ENCODE data around the gene FAF1.
"Not testable (repeated sequence)": the region's sequence is repeated elsewhere in the genome, so short reads cannot be mapped to it uniquely, and the experiment has no call there.

The FAF1 gene

DNA sequence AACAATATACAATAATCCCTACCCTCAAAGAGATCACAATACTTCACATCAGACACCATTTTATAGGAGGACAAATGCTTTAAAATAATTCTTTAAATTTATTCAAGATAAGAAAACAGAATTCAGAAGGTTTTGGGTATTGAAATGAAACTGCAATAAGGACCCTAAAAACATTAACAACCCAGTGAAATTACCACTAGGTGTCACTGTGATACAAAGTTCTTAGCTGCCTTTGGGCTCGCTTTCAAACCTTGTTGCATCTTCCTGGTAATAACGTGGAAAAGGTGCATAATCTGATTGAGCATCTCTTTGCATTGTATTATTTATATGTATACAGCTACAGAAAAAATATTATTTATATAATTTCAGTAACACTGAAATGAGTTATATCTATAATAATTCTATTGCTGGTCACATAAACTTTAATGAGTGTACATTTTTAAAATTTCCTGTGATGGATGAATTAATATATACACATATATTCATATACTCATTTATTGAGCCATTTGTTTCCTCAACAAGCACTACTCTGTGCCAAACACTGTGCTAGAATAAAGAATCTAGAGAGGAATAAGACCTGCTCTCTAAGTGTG, 185.2 kb downstream of the FAF1 start:
- DNase-seq (ENCODE audit: low spot score): peak; percentile 34

DNA sequence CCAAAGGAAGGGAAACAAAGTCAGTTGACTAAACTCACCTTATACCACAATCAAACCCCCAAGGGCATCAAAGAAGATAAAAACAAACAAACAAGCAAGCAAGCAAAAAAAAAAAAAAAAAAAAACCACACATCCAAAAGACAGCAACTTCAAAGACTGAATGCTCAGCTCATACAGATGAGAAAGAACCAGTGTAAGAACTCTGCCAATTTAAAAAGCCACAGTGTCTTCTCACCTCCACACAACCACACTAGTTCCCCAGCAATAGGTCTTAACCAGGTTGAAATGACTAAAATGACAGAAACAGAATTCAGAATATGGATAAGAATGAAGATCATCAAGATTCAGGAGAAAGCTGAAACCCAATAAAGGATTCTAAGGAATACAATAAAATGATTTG, 193.4 kb downstream of the FAF1 start:
- no peak for DNase-seq (ENCODE audit: low spot score)

DNA sequence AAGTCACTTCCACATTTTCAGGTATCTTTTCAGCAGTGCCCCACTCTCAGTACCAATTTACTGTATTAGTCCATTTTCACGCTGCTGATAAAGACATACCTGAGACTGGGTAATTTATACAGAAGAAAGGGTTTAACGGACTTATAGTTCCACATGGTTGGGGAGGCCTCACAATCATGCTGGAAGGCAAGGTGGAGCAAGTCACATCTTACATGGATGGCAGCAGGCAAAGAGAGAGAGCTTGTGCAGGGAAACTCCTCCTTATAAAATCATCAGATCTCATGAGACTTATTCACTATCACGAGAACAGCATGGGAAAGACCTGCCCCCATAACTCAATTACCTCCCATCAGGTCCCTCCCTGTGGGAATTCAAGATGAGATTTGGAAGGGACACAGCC, 203.5 kb downstream of the FAF1 start:
- DNase-seq (ENCODE audit: low spot score): not testable (repeated sequence)

DNA sequence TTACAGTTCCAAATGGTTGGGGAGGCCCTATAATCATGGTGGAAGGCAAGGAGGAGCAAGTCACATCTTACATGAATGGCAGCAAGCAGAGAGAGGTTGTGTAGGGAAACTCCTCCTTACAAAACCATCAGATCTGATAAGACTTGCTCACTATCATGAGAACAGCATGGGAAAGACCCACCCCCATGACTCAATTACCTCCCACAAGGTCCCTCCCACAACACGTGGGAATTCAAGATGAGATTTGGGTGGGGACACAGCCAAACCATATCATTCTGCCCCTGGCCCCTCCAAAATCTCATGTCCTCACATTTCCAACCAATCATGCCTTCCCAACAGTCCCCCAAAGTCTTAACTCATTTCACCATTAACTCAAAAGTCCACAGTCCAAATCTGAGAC, 205.3 kb downstream of the FAF1 start:
- DNase-seq (ENCODE audit: low spot score): not testable (repeated sequence)

DNA sequence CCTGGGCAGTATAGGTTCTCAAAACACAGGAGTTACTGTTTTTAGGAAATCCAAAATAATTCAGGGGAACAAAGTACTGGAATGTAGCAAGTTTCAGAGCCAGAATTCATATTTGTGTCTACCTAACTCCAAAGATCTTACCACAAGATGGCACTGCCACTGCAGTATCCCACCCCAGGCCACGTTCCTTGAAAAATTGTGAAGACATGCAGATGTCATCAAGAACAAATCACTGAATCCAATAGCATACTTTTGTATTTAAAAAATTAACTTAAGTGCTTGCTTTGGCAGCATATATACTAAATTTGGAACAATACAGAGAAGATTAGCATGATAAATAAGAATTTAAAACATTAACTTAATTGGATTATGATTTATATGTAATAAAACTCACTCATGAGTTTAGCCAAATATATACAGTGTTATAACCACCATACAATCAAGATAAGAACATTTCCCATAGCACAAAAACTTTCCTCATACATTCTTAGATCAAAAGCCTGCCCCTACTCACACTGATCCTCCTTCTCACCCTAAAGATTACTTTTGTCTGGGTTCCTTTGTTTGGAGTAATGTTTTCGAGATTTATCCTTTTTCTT, 209.9 kb downstream of the FAF1 start:
- DNase-seq (ENCODE audit: low spot score): peak; percentile 3

DNA sequence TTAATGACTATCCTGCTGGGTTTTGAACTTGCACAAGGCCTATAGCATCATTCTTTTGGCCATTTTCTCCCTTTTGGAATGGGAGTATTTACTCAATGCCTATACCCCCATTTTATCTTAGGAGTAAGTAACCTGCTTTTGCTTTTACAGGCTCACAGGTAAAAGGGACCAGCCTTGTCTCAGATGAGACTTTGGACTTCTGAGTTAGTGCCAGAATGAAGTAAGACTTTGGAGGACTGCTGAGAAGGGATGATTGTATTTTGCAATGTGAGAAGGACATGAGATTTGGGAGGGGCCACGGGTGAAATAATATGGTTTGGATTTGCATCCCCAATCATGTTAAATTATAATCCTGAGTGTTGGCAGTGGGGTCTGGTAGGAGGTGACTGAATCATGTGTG, 212.7 kb downstream of the FAF1 start:
- no peak for DNase-seq (ENCODE audit: low spot score)

DNA sequence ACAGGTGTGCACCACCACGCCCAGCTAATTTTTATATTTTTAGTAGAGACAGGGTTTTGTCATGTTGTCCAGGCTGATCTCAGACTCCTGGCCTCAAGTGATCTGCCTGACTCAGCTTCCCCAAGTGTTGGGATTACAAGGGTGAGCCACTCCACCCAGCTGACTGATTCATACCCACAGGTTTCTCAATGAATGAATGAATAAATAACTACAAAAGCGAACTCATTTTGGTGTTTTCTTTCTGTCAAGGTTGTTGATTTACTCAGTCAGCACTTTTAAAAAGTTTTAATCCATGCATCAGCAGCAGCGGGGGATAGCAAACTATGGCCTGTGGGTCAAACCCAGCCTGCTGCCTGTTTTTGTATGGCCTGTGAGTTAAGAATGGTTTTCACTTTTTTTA, 217.5 kb downstream of the FAF1 start:
- DNase-seq (ENCODE audit: low spot score): no peak

DNA sequence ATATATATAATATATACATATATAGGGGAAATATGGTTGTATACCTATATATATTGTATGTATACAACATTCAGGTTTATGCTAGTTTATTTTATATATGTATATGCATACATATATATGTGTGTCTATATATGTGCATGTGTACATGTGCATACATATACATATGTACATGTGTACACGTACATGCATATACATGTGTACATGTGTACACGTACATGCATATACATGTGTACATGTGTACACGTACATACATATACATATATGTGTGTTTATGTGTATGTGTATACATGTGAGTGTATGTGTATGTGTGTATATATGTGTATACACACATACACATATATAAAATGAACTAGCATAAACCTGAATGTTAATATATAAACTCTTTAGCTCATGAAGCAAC, 220.9 kb downstream of the FAF1 start:
- no peak for DNase-seq (ENCODE audit: low spot score)

DNA sequence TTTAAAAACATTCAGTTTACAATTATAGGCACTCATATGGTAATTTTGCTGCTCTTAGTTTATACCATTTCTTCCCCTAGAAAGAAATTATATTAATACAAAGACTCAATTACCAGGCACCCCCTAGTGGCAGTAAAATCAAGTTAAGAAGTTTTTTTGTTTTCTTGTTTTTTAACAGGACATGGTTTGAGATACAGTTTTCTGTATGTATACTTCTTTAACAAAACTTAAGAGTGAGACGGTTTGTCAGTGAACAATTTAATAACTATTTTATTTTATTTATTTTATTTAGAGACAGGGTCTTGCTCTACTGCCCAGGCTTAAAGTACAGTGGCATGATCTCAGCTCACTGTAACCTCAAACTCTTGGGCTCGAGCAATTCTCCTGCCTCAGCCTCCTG, 224.6 kb downstream of the FAF1 start:
- DNase-seq (ENCODE audit: low spot score): peak; percentile 7

DNA sequence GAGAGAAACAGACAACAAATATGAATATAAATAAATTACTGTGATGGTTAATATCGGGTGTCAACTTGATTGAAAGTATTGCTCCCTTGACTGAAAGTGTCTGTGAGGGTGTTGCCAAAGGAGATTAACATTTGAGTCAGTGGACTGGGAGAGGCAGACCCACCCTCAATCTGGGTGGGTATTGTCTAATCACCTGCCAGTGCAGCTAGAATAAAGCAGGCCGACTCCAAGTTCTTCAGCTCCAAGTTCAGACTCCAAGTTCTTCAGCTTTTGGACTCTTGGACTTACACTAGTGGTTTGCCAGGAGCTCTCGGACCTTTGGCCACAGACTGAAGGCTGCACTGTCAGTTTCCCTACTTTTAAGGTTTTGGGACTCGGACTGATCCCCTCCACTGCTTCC, 232.5 kb downstream of the FAF1 start:
- not testable (repeated sequence) for DNase-seq (ENCODE audit: low spot score)

DNA sequence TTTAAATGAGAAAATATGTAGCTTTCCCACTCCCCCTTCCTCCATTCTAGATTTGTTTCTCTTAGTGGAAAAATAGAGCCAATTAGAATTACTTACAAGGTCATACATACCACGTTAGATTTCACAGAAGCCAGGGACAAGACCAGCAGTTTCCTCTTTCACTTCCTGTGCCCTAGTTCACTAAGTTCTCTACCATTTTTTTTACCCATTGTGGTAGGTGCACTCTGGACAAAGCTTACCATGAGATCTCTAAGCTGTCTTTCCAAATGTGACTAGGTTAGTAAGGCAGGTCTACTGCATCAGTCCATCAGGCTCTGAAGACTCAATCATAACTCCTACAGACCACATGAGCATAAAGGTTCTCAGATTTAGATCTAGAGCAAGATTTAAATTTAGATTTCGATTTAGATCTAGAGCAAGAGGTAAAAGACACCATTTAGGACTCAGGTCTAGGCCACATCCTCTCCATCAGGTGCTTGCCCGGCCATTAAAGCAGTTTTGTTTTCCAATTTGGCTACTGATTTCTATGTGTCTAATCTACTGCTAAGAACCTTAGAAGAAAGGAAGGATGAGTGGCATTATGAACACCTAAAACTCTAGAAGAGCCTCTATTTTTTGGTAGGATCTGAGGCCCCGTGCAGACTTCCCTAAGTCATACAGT, 235.3 kb downstream of the FAF1 start:
- DNase-seq (ENCODE audit: low spot score): no peak

DNA sequence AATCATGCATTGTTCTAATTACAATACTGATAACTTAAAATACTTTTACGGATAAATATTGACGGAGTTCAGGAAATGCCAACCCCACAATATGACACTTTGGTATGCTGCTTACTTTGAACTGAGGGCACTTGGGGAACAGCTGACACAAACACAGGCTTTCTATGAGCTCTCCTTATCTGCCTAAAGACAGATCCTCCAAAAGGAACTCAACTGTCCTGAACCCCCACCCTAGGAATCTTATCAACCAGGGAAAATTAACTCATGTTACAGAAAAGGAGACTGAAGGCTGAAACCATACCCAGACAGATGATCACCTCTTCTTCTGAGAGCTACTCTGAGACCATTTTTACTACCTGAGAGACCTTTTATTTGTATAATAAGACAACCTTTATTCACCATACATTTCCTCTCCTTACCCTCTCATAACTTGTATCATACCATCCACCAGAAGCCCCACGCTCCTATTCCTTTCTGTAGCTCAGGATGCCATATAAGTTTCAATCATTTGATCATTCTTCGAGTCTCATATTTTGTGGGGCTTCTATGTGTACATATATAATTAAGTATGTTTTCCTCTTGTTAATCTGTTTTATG, 239.5 kb downstream of the FAF1 start:
- no peak for DNase-seq (ENCODE audit: low spot score)

DNA sequence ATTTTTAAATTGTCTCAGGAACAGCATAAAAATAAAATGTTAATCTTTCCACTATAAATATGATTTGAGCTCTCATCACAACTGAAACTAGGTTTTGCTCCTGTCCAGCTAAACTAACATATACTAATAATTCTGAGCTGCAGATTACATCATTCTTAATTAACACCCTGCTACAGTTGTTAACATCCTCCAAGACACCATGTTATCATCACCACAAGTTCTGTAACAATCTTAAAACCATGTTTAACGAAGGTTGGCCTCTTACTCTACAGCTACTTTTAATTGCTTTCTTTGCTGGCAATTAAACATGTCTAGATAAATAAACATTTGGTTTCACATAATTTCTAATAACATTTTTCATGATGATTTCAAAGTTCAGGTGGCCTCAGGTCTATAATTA, 240.9 kb downstream of the FAF1 start:
- DNase-seq (ENCODE audit: low spot score): no peak

DNA sequence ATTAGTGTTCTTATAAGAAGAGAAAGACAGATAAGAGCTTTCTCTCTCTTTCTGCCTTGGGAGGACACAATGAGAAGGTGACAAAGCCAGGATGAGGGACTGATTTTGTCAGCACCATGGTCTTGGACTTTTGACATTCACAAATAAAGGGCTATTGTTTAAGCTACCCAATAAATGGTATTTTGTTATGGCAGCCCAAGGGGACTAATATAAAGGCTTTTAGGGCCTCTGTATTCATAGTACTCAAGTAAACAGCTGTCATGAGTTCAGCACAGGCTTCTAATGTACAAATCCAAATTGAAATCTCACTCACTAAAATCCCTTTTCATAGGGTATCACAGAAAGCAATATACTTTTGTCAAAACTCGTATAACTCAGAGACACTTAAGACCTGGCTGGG, 242.7 kb downstream of the FAF1 start:
- no peak for DNase-seq (ENCODE audit: low spot score)

DNA sequence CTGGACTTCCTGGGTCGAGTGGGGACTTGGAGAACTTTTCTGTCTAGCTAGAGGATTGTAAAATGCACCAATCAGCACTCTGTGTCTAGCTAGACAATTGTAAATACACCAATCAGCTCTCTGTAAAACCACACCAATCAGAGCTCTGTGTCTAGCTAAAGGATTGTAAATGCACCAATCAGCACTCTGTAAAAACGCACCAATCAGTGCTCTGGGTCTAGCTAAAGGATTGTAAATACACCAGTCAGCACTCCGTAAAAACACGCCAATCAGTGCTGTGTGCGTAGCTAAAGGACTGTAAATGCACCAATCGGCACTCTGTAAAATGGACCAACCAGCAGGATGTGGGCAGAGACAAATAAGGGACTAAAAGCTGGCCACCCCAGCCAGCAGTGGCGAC, 243.6 kb downstream of the FAF1 start:
- not testable (repeated sequence) for DNase-seq (ENCODE audit: low spot score)

DNA sequence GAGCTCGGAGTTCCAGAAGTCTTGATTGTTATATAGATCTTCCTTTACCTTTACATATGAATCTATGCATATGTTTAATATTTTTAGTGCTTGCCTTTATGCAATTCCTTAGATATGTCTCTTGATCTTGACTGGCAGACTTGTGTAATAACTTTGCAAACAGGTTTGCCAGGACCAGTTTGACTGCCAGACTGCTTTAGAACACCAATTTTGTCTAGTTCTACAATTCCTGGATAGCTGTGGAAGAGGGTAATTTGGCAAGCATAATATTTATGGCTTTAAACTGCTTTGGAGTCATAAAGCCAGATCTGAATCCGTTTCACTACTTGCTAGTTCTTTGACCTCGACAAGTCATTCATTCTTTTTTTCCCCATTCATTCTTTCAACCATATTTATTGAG, 250.0 kb downstream of the FAF1 start:
- DNase-seq (ENCODE audit: low spot score): no peak

DNA sequence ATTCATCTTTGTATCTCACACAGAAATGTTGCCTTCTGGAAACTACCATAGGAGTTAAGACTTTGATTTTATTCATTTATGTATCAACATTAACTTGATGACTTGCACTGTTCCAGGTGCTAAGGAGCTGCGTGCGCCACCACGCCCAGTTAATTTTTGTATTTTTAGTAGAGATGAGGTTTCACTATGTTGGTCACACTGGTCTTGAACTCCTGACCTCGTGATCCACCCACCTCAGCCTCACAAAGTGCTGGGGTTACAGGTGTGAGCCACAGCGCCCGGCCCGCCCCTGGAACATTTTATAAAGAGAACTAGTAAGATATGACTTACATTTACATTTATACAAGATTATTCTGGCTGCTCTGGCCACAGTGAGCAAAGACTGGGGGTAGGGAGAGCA, 252.2 kb downstream of the FAF1 start:
- no peak for DNase-seq (ENCODE audit: low spot score)

DNA sequence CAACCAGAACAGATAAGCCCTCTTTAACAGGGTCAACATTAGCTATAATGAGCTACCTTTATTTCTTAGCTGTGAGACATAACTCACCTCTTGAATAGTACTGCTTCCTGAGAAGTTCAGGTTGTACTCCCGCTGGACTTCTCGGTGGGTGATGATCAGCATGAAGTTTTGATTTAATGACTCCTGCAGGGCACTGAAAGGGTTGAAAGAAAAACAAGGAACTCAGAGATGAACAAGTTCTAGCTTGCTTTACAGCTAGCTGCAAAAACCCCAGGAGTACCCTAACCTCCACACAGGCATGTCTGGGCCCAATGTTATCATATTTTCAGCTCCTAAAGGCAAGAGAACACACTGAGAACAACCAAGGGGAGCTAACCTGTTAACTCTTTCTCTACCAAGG, 254.4 kb downstream of the FAF1 start:
- no peak for DNase-seq (ENCODE audit: low spot score)

DNA sequence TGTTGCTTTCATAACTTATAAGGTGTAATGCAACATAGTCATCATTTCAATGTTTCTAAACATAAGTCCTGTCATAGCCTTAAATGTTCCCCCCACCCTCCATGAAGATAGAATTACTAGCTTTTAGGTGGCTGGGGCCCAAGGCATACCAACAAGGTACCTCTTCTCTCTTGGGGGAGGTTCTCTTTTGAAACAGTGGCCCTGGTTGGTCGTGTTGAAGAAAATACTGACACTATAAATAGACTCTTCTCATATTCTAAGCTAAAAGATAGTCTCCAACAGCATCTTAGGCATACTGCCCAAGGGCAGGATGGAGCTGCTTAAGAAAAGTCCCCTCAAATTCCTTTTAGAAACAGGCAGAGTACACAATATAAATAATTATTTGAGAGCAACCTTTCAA, 255.0 kb downstream of the FAF1 start:
- no peak for DNase-seq (ENCODE audit: low spot score)

DNA sequence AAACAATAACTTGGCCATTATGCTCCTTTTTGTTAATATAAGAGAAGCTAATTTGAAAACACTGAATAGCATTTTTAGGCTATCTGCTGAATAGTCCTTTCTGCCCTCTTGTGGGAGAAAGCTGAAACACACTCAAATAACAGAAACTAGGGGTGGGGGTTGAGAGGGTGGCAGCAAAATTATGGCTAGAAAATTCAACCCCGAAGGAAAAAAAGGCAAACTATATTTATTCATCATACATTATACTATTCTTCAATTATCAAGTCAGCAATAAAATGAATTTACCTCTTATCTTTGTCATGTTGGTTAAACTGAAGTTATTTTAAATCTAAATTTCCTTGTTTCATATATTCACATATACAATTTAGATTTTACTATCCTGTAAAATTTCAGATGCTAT, 255.9 kb downstream of the FAF1 start:
- peak; percentile 21 for DNase-seq (ENCODE audit: low spot score)

DNA sequence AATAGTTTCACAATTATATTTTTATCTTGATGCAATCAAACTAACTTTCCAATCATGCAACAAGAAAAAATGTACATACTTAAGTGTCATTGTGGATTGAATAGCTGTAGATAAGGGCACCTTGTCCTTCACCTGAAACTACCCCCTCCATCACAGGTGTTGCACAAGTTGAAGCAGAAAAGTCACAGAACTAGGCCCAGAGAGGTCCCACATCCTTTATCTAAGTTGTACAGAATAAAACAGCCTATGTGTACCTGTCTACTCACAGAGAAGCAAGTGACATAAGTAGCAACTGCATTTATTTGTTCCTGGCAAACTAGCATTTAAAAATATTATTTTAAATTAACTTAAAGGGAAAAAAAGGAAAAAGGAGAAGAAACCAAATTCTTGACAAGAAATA, 256.8 kb downstream of the FAF1 start:
- no peak for DNase-seq (ENCODE audit: low spot score)

DNA sequence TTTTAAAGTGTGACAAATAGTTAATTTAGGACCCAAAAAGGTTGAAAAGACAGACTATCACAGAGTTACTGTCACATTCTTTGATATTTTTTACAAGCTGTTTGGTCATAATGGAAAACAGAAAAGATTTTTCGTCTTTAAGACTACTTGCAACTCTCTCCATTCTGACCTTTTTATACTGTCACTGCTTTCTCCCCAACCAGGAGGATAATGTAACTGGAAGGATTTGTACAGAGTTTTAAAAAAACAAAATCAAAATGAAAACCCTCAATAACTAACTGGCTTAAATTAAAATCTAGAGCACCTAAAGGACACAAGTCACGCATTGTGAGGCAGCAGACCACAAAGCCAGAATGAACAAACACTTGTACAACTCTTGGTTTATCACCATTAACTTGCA, 257.7 kb downstream of the FAF1 start:
- DNase-seq (ENCODE audit: low spot score): no peak

DNA sequence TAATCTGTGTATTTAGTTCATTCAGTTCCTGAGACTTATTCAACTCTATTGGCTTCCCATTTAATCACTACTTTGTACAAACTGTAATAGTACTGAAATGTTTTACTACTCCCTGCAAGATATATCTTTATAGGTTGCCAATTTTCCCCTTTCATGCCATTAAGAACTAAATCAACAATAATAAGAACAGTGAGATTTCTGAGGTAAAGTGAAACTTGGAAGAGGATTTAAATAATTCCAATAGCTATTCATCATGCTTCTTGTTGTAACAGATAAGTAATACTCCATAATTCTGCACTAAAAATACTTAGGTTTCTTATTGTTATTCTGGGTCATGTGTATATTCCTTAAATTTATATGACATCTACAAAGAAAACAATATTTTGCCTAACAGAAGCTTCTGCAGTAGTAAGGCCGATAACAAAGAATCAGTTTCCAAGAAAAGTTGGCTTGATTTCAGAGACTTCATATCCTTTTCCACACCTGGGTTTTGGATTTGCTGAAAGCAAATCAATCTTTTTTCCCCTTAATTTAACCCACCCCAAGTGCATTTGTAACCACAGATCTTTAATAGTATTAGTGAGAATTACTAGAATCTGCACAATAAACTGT, 258.3 kb downstream of the FAF1 start:
- DNase-seq (ENCODE audit: low spot score): no peak

Data from SW480 (cell line).